ENCODE measurements around the gene PIK3AP1.

PIK3AP1 gene

GRCh38 chr10:96641396-96642295, 78.7 kb downstream of the PIK3AP1 start:
- no peak for DNase-seq

- no peak for DNase-seq
Observed at GRCh38 chr10:96639899-96640298, 80.4 kb downstream of the PIK3AP1 start.

- no peak for DNase-seq
Observed at GRCh38 chr10:96638696-96639095, 81.6 kb downstream of the PIK3AP1 start.

- no peak for DNase-seq
Observed at GRCh38 chr10:96638120-96638519, 82.2 kb downstream of the PIK3AP1 start.

GRCh38 chr10:96637709-96638108, 82.6 kb downstream of the PIK3AP1 start:
- DNase-seq: no peak

- no peak for DNase-seq
Observed at GRCh38 chr10:96636551-96636950, 83.8 kb downstream of the PIK3AP1 start.

- DNase-seq: no peak
Observed at GRCh38 chr10:96632974-96633710, 87.2 kb downstream of the PIK3AP1 start.

- DNase-seq: no peak
Observed at GRCh38 chr10:96627292-96627691, 93.0 kb downstream of the PIK3AP1 start.

GRCh38 chr10:96626795-96627194, 93.5 kb downstream of the PIK3AP1 start:
- no peak for DNase-seq

GRCh38 chr10:96625173-96625572, 95.1 kb downstream of the PIK3AP1 start:
- DNase-seq: no peak

- no peak for DNase-seq
Observed at GRCh38 chr10:96622013-96622787, 98.1 kb downstream of the PIK3AP1 start.

DNA sequence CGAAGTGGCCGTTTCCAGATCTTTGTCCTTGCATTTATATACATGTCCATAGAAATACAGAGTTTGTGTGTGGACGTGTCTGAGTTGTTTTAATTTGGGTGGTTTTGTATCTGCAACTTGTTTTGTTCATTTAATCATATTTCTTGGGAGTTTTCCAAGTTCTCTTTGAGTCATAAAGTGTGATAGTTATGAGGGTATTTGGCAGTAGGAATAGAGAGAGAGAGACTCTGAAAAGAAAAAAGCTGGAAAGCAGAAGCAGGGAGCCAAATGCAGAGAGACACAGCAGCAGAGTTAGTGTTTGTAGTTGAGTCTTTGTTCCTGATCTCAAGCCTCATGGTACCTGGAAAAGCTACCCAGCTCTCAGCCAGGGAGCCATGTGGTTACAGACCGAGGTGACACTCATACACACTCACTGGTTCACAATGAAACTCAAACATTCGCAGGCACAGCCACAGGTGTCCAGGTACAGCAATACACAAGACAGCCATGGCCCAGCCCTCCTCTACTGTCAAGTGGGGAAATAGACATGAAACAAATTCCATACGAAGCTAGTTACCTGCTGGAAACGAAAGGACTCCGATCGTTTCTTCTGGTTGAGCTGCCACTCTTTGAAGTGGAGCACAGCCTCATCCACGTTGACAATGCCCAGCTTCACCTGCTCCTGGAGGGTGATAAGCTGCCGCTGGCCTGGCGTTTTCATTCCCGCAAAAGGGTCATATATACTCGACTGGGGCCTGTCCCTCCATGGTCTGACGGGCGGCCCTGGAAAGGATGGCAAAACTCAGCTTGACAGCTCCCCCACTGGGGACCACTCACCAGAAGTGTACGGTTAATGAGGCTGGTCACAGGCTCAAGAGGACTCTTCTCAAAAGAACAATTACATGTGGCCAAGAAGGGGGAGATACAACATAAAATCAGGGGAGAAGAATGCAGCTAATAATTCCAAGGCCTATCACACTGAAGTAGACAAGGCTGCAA, 100.2 kb downstream of the PIK3AP1 start:
- DNase-seq: no peak

GRCh38 chr10:96619120-96619519, 101.2 kb downstream of the PIK3AP1 start:
- DNase-seq: no peak

DNA sequence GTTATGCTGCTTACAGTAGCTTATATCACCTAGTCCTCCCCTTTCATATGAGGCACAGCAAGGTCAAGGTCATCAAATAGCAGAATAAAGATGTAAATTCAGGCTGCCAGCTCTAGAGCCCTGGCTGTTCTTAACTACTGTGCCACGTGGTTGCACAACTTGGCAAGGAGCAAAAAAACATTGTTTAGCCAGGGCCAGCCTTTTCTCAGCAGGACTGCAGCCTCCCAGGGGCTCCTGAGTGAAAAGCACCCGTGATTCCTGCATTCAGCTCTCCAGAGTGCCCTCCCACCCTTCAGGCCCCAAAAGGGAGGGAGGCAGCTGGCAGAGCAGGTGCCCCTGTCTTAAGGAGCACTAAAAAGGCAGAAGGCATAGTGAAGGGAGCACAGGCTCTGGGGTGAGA, 101.7 kb downstream of the PIK3AP1 start:
- DNase-seq: peak in 1 of 2 experiments; percentile 7

DNA sequence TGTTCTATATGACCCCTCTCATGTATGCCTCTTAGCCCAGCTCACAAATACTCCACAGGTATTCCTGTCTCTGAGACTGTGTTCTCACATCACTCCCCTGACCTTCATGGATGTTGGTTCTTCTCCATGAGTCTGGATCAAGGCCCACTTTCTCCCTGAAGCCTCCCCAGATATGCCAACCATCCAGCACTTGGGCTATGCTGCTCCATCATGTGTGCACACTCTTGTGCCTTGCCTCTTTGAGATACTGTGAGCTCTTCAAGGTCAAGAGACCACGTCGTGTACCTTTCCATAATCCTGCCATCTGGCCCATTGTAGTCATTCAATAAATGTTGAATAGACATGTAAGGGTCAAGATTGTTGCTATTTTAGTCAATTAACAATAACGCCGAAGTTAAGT, 103.4 kb downstream of the PIK3AP1 start:
- DNase-seq: no peak

DNA sequence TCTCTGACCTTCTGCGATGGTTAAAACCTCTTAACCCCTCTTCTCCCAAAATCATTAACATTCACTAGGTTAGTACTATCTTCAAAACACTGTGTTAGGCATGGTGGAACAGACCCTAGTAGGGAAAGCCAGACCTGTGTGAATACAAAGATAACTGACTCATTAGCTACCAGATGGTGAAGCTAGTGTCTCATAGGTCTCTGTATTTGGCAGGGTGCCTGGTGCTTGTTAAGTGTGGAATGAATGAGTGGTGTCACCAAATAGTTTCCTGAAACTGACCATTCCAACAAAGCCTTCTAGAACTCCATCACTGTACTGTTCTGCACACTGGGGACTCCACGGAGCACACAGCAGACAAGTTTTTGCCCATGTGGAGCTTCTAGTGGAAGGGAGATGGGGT, 105.8 kb downstream of the PIK3AP1 start:
- DNase-seq: no peak

- no peak for DNase-seq
Observed at GRCh38 chr10:96613576-96613975, 106.7 kb downstream of the PIK3AP1 start.

GRCh38 chr10:96612055-96612830, 108.1 kb downstream of the PIK3AP1 start:
- peak; percentile 59 to 60 for DNase-seq

- no peak for DNase-seq
Observed at GRCh38 chr10:96610817-96611216, 109.5 kb downstream of the PIK3AP1 start.

- DNase-seq: no peak
Observed at GRCh38 chr10:96609510-96609909, 110.8 kb downstream of the PIK3AP1 start.

GRCh38 chr10:96608805-96609204, 111.5 kb downstream of the PIK3AP1 start:
- DNase-seq: no peak
